HT-29 (cell line): ENCODE measurements around the gene CRKL. TPM values are rescaled to one million over a fixed set of nuclear protein-coding genes. Genes with fewer than 3 reads are reported as not detected.

Experiments
- DNase-seq: peaks from one replicate; pipeline ENCODE4 v3.0.0-alpha.2; 2015; ENCODE audit warnings: low spot score
- total RNA-seq: library from RNA; depleted of rRNA; stranded (reverse); fragments of >200 nt; shearing (Covaris generic); gene quantifications from 2 replicates; pipeline ENCODE4 v1.2.3, GENCODE V29; 2014

CRKL gene
- total RNA-seq, 1 experiment from 2014 or later: 77.2 TPM

- DNase-seq: no peak
Observed at GRCh38 chr22:20980938-20981722, 63.9 kb downstream of the CRKL start.

GRCh38 chr22:20981787-20982562, 64.8 kb downstream of the CRKL start, which contains the start of gene LZTR1:
Gene LZTR1, plus strand, starts transcription at chr22:20982297. Its CDS starts 75 bp downstream, at chr22:20982372.
- peak; percentile 66 for DNase-seq

- DNase-seq: no peak
Observed at GRCh38 chr22:20982563-20982882, 65.3 kb downstream of the CRKL start.

- no peak for DNase-seq
Observed at GRCh38 chr22:20983081-20983771, 66.0 kb downstream of the CRKL start.

- DNase-seq: no peak
Observed at GRCh38 chr22:20985720-20986119, 68.5 kb downstream of the CRKL start.

GRCh38 chr22:20986365-20986764, 69.2 kb downstream of the CRKL start:
- DNase-seq: no peak

- DNase-seq: no peak
Observed at GRCh38 chr22:20987375-20987774, 70.2 kb downstream of the CRKL start.

- DNase-seq: no peak
Observed at GRCh38 chr22:20988573-20989322, 71.5 kb downstream of the CRKL start.

- DNase-seq: no peak
Observed at GRCh38 chr22:20989323-20990138, 72.3 kb downstream of the CRKL start.

GRCh38 chr22:20990184-20991180, 73.3 kb downstream of the CRKL start:
- no peak for DNase-seq

GRCh38 chr22:20991252-20992055, 74.2 kb downstream of the CRKL start:
- DNase-seq: no peak

- no peak for DNase-seq
Observed at GRCh38 chr22:20992056-20992442, 74.8 kb downstream of the CRKL start.

GRCh38 chr22:20992456-20993303, 75.5 kb downstream of the CRKL start:
- no peak for DNase-seq

- no peak for DNase-seq
Observed at GRCh38 chr22:20993304-20994127, 76.3 kb downstream of the CRKL start.

- DNase-seq: no peak
Observed at GRCh38 chr22:20994128-20994901, 77.1 kb downstream of the CRKL start.

GRCh38 chr22:20994902-20995241, 77.7 kb downstream of the CRKL start:
- no peak for DNase-seq
